ENCODE results near the gene PXYLP1.
"Not testable (repeated sequence)": the region's sequence is repeated elsewhere in the genome, so short reads cannot be mapped to it uniquely, and the experiment has no call there.

Gene PXYLP1

GRCh38 chr3:141294301-141294700, 62.7 kb downstream of the PXYLP1 start:
- no peak for DNase-seq (ENCODE audit: low read depth)

DNA sequence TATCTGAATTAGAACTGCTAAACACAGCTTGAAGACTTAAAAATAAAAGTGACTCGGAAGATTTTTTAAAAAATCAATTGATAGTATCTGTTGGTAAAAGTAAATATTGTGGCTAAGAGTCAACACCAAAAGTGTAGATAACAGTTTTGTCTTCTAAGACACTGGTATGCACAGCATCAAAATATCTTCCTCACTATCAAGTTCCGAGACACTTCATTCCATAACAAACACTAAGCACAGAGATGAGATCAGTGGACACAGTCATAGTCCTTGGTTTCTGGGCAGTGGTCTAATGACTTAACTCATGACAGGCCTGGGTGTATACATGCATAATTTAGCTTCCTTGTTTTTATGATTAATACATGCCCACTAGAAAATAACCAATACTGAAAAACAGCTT, 63.2 kb downstream of the PXYLP1 start:
- no peak for DNase-seq (ENCODE audit: low read depth)

DNA sequence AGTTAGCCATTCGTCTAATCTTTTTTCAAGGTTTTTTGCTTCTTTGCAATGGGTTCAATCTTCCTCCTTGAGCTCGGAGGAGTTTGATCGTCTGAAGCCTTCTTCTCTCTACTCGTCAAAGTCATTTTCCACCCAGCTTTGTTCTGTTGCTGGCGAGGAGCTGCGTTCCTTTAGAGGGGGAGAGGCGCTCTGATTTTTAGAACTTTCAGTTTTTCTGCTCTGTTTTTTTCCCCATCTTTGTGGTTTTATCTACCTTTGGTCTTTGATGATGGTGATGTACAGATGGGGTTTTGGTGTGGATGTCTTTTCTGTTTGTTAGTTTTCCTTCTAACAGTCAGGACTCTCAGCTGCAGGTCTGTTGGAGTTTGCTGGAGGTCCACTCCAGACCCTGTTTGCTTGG, 68.8 kb downstream of the PXYLP1 start:
- DNase-seq (ENCODE audit: low read depth) = not testable (repeated sequence)

DNA sequence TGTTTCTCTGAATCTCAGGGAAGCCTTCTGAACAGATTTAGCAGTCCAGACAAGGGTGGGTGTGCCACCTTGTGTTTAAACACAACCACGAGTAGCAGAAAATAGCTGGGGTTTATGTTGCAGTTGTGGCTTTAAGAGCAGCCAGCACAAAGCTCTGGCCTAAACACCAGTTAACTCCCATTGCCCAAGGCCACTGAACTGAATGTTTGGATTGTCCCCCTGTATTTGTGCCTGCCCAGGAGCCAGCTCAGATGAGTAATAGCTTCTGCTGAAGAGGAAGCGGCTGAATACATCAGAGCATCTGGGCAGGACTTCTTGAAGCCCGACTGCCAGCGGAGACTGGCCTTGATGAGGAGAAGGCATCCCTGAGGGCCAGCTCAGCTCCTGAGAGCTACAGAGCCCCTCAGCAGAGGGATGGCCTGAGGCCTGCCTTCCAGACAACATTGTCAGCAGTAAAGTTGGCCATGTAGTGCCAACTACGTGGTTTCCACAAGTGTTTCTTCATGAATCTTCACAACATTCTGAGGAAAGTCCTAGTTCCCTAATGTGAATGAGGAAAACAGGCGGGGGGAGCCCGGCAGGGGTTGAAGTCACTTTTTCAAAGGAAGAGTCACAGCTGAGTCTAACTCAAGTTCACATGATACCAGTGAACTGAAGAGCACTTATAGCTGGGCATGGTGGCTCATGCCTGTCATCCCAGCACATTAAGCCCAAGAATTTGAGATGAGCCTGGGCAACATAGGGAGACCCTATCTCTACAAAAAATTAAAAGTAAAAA, 70.9 kb downstream of the PXYLP1 start:
- DNase-seq (ENCODE audit: low read depth) = no peak

- no peak for DNase-seq (ENCODE audit: low read depth)
Measured at GRCh38 chr3:141303481-141304223, 72.0 kb downstream of the PXYLP1 start.

DNA sequence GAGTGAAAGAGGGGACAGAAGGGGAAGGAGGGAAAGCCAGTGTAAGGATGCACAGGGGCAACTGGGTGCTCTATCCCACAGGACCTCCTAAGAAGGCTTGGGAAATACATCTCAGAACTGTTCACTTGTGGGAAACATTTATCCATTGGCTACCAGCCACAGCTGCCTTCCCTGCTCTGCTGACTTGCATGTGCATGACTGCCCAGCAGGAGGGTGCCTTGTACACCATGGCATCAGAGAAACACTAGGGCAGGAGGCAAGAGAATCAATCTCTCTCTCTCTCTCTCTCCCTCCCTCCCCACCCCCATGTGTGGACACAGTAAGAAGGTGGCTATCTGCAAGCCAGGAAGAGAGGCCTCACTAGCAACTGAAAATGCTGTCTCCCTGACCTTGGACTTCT, 73.8 kb downstream of the PXYLP1 start:
- no peak for DNase-seq (ENCODE audit: low read depth)

- no peak for DNase-seq (ENCODE audit: low read depth)
Measured at GRCh38 chr3:141306276-141306675, 74.7 kb downstream of the PXYLP1 start.

GRCh38 chr3:141306922-141307321, 75.3 kb downstream of the PXYLP1 start:
- no peak for DNase-seq (ENCODE audit: low read depth)

GRCh38 chr3:141307351-141308059, 75.9 kb downstream of the PXYLP1 start:
- DNase-seq (ENCODE audit: low read depth) = no peak

DNA sequence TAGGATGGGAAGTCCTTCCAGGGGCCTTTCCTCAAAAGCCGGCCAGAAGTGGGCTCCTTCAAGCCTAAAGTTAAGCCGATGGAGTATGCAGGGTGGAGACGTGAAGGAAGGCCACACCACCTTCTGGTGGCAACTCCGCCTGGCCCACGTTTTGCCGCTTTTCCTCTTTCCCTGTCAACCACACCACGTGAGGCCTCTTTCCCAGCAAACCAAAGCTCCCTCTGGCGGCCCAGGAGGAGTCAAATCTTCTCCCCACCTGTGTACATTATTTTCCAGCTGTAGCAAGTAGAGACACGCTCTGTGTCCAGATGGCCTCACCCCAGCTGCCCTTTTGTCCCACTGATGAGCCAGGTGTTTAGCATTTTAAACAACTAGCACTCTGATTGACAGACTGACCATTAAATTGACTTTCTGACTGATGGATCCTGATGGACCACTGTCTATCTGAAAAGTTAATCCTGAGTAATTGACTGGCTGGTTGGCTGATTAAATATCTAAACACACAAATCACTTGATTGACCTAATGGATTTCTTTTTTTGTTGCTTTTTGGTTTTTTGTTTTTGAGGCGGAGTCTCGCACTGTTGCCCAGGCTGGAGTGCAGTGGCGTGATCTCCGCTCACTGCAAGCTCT, 77.1 kb downstream of the PXYLP1 start:
- DNase-seq (ENCODE audit: low read depth) = no peak

GRCh38 chr3:141311170-141311495, 79.5 kb downstream of the PXYLP1 start:
- DNase-seq (ENCODE audit: low read depth) = no peak

GRCh38 chr3:141311496-141312353, 80.1 kb downstream of the PXYLP1 start:
- DNase-seq (ENCODE audit: low read depth) = peak; percentile 93

GRCh38 chr3:141312354-141313092, 80.9 kb downstream of the PXYLP1 start:
- DNase-seq (ENCODE audit: low read depth) = no peak

GRCh38 chr3:141313093-141313683, 81.6 kb downstream of the PXYLP1 start:
- DNase-seq (ENCODE audit: low read depth) = no peak

- not testable (repeated sequence) for DNase-seq (ENCODE audit: low read depth)
Measured at GRCh38 chr3:141314415-141314814, 82.8 kb downstream of the PXYLP1 start.

- no peak for DNase-seq (ENCODE audit: low read depth)
Measured at GRCh38 chr3:141316851-141317250, 85.2 kb downstream of the PXYLP1 start.

DNA sequence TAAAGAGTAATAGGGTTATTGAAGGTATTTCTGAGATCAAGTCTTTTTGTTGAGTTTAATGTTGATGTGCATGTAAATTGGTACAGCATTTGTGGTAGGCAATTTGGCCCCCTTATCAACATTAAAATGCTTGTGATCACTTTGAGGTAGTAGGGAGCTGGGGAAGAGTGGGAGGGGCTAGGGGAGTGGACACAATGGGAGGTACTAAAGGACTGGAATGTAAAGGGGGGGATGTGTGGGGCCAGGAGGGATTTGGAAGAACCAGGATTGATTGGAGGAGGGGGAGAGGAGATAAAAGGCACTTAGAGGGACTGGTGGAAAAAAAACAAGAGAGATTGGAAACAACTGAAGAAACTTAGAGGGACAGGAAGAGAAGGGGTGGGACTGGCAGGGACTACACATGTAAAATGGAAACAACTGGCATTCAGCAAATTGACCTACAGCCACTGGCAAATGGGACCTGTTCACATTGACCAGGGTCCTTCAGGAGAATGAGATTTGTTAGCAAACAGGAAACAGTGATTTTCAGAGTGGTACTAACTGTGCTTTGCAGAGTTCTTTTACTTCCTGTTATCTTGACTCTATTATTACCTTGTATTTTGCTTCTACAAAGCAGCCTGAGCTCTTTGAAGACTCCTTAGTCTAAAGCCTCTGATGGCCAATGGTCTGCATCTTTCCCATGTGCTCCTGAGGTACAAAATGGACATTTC, 88.9 kb downstream of the PXYLP1 start:
- no peak for DNase-seq (ENCODE audit: low read depth)

DNA sequence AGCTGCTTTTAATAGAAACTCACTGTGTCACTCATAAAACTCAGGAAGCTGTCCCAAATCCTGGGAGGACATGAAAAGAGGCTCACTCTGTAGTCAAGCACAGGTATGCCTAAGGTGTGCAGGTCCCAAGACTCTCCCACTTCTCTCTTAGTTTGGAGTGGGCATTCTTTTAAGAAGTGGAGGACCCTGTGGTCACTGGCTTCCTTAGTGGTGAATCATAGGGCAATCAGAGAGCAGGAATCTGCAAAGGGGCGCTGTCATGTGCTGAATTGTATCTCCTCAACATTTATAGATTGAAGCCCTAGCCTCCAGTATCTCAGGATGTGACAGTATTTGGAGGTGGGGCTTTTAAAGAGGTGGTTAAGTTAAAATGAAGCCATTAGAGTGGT, 89.5 kb downstream of the PXYLP1 start:
- DNase-seq (ENCODE audit: low read depth) = no peak

GRCh38 chr3:141323936-141324704, 92.5 kb downstream of the PXYLP1 start:
- no peak for DNase-seq (ENCODE audit: low read depth)
